Measurements from ENCODE around the gene FXYD7. TPM values are rescaled to one million over a fixed set of nuclear protein-coding genes. Genes with fewer than 3 reads are reported as not detected.

The FXYD7 gene
- total and polyA plus RNA-seq, 2 of the 13 experiments (the other 11 are each of a cell fraction or from before 2014, with no cell fraction given) = 0.55 TPM; not detected in 1

DNA sequence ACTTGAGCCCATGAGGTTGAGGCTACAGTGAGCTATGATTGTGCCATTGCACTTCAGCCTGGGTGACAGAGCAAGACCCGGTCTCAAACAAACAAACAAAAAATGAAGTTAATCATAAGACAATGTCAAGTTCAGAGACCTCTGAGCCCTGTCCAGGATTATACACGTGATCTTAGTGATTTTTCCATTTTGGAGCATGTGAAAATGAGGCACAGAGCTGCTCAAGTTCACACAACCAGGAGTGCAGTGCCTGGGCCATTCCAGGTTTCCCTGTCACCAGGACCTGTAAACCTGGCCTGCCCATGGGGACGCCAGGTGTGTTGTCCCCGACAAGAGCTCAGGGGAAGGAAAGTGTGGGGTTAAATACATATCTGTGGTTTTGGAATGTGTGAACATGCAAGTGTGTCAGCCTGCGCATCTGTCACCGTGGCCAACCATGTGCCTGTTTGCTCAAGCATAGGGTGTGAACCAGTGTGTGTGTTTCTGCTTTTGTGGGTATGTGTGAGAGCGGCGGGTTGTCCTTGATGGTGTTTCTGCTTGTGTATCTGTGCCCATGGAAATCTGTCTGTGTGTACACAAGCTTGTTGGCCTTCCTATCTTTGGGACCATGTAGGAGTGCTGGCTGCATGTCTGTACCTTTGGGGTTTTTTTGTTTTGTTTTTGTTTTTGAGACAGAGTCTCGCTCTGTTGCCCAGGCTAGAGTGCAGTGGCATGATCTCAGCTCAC is 5.9 kb upstream of the FXYD7 start (continued):
- TF ChIP-seq SMAD1 (CRISPR knock-in tag; IDR thresholded peaks at IDR 0.05; ENCODE audit: borderline replicate concordance, low read depth) (no peak), SNAI1 (CRISPR knock-in tag; IDR thresholded peaks at IDR 0.05; ENCODE audit: borderline replicate concordance) (no peak), ZNF441 (CRISPR knock-in tag; IDR thresholded peaks at IDR 0.05; ENCODE audit: borderline replicate concordance) (peak; percentile 62), EHMT2 (IDR thresholded peaks at IDR 0.05; ENCODE audit: borderline replicate concordance, low read depth, low read length) (no peak), ELF3 (CRISPR knock-in tag; IDR thresholded peaks at IDR 0.05) (0 out of 2 replicates have a peak, but pooled peaks have one; percentile 14), ZNF510 (CRISPR knock-in tag; IDR thresholded peaks at IDR 0.05; ENCODE audit: low read depth) (peak; percentile 48; the same call in 1 of the 2 replicates), ZNF598 (CRISPR knock-in tag; IDR thresholded peaks at IDR 0.05; ENCODE audit: borderline replicate concordance) (no peak), MATR3 (CRISPR knock-in tag; IDR thresholded peaks at IDR 0.05) (no peak), ZNF282 (IDR thresholded peaks at IDR 0.05; ENCODE audit: partially characterized antibody) (no peak), ZNF724P (CRISPR knock-in tag; IDR thresholded peaks at IDR 0.05; ENCODE audit: borderline replicate concordance) (no peak), ATAD3A (CRISPR knock-in tag; IDR thresholded peaks at IDR 0.05) (no peak), JARID2 (CRISPR knock-in tag; IDR thresholded peaks at IDR 0.05; ENCODE audit: insufficient replicate concordance) (no peak), ZNF546 (CRISPR knock-in tag; conservative IDR thresholded peaks at IDR 0.05) (no peak), ZNF225 (CRISPR knock-in tag; IDR thresholded peaks at IDR 0.05) (no peak), PAF1 (CRISPR knock-in tag; IDR thresholded peaks at IDR 0.05) (no peak), ZNF331 (CRISPR knock-in tag; IDR thresholded peaks at IDR 0.05) (no peak), ZBTB3 (CRISPR knock-in tag; IDR thresholded peaks at IDR 0.05; ENCODE audit: borderline replicate concordance, low read depth) (peak; percentile 65; the same call in 1 of the 2 replicates), NONO (IDR thresholded peaks at IDR 0.05) (no peak), NONO (CRISPR knock-in tag; conservative IDR thresholded peaks at IDR 0.05) (no peak), NR2F2 (IDR thresholded peaks at IDR 0.05; ENCODE audit: borderline replicate concordance, low read depth) (peak; percentile 59; the same call in 1 of the 2 replicates)
- TF ChIP-seq, protein P1, sequence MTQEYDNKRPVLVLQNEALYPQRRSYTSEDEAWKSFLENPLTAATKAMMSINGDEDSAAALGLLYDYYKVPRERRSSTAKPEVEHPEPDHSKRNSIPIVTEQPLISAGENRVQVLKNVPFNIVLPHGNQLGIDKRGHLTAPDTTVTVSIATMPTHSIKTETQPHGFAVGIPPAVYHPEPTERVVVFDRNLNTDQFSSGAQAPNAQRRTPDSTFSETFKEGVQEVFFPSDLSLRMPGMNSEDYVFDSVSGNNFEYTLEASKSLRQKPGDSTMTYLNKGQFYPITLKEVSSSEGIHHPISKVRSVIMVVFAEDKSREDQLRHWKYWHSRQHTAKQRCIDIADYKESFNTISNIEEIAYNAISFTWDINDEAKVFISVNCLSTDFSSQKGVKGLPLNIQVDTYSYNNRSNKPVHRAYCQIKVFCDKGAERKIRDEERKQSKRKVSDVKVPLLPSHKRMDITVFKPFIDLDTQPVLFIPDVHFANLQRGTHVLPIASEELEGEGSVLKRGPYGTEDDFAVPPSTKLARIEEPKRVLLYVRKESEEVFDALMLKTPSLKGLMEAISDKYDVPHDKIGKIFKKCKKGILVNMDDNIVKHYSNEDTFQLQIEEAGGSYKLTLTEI (CRISPR knock-in tag; conservative IDR thresholded peaks at IDR 0.05) = no peak
- TF ChIP-seq, protein P2, sequence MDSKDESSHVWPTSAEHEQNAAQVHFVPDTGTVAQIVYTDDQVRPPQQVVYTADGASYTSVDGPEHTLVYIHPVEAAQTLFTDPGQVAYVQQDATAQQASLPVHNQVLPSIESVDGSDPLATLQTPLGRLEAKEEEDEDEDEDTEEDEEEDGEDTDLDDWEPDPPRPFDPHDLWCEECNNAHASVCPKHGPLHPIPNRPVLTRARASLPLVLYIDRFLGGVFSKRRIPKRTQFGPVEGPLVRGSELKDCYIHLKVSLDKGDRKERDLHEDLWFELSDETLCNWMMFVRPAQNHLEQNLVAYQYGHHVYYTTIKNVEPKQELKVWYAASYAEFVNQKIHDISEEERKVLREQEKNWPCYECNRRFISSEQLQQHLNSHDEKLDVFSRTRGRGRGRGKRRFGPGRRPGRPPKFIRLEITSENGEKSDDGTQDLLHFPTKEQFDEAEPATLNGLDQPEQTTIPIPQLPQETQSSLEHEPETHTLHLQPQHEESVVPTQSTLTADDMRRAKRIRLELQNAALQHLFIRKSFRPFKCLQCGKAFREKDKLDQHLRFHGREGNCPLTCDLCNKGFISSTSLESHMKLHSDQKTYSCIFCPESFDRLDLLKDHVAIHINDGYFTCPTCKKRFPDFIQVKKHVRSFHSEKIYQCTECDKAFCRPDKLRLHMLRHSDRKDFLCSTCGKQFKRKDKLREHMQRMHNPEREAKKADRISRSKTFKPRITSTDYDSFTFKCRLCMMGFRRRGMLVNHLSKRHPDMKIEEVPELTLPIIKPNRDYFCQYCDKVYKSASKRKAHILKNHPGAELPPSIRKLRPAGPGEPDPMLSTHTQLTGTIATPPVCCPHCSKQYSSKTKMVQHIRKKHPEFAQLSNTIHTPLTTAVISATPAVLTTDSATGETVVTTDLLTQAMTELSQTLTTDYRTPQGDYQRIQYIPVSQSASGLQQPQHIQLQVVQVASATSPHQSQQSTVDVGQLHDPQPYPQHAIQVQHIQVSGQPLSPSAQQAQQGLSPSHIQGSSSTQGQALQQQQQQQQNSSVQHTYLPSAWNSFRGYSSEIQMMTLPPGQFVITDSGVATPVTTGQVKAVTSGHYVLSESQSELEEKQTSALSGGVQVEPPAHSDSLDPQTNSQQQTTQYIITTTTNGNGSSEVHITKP (CRISPR knock-in tag; IDR thresholded peaks at IDR 0.05; ENCODE audit: low read depth) = no peak
- TF ChIP-seq, protein P3, sequence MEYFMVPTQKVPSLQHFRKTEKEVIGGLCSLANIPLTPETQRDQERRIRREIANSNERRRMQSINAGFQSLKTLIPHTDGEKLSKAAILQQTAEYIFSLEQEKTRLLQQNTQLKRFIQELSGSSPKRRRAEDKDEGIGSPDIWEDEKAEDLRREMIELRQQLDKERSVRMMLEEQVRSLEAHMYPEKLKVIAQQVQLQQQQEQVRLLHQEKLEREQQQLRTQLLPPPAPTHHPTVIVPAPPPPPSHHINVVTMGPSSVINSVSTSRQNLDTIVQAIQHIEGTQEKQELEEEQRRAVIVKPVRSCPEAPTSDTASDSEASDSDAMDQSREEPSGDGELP (IDR thresholded peaks at IDR 0.05; ENCODE audit: borderline replicate concordance, low read depth) = peak; percentile 22; the same call in 1 of the 2 replicates

Measured in HepG2 (cell line).